T-helper 22 cell (primary cell): ENCODE results near the gene LRFN3.
"Not testable (repeated sequence)": the region's sequence is repeated elsewhere in the genome, so short reads cannot be mapped to it uniquely, and the experiment has no call there.

Source experiments
- DNase-seq: peaks from one replicate; pipeline ENCODE4 v3.0.0-alpha.2; 2020; ENCODE audit warnings: low read depth

LRFN3 gene

DNA sequence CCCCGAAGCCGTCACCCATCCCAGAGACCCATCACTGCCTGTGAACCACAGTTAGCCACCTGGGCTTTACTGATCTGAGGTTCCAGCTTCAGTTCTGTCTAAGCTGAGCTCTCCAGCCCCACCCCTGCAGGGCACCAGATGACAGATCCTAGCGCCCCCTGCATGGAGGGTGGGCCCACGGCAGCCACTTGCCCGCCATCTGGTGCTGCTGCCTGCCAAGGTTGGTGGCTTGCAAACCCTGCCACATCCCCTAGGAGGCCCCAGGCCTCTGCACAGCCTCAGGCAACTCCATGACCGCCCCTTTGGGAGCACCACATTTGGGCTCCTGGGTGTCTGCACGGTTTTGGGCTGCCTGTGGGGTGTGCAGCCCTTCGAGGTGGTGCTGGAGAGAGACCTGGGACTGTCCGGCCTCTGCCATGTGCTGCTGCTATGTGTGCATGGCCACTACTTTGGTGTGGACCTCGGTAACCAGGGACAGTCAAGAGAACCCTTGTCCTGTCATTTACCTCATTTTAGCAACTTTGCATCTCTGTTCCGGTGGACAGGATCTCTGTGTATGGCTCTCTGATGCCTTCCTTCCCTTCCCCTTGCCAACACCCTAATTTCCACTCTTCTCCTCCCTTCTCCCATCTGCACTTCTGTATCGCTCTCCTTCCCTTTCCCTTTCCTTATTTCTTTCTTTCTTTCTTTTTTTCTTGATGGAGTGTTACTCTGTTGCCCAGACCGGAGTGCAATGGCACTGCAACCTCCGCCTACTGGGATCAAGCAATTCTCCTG, 41.5 kb downstream of the LRFN3 start:
- DNase-seq, result no peak

DNA sequence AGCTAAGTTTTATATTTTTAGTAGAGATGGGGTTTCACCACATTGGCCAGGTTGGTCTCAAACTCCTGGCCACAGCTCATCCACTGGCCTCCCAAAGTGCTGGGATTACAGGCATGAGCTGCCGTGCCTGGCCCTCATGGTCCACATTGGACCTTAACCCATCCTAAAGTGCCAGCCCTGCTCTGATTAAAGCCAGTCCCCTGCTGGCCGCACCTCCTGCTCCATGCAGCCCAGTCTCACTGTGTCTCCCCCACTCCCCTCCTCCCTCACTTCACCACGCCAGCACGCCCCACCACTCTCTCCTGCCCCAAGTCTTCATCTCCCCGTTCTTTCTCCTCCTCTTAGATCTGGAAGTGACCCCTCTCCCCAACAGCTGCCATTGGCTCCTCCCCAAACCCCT, 42.1 kb downstream of the LRFN3 start:
- DNase-seq, result no peak

DNA sequence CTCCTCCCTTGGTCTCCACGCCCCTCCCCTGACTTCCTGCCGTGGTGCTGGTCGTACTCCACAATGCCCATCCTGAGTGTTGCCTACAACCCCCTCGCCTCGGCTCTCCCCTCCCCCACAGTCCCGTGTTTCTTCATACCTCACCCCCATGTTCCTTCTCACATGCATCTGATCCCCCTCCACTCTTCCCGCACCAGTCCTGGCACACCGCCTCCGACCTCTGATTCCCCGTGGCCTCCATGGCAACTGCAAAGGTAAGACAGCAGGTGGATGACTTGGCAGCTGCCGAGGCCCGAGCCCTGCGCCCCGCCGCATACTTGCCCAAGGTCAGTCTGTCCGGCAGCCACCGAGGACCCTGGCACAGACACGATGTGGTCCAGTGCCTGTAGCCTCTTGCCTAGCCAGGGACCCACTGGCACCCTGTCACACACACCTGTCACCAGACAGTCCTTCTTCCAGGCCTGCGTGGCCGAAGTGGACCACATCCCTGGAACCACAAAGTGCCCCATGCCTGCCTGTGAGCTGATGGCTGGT, 42.7 kb downstream of the LRFN3 start:
- DNase-seq, result no peak

DNA sequence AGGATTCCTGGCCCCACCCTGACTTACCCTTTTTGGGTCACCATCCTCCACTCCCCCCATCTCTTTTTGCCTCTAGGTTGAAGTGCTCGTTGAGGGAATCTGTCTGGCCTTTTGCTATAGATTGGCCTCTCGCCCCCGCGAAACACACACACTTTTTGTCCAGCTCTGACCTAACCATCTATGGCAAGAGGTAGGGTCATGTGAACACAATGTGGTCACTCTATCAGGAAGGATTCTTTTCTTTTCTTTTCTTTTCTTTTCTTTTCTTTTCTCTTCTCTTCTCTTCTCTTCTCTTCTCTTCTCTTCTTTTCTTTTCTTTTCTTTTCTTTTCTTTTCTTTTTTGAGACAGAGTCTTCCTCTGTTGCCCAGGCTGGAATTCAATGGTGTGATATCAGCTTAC, 44.8 kb downstream of the LRFN3 start:
- not testable (repeated sequence) for DNase-seq

DNA sequence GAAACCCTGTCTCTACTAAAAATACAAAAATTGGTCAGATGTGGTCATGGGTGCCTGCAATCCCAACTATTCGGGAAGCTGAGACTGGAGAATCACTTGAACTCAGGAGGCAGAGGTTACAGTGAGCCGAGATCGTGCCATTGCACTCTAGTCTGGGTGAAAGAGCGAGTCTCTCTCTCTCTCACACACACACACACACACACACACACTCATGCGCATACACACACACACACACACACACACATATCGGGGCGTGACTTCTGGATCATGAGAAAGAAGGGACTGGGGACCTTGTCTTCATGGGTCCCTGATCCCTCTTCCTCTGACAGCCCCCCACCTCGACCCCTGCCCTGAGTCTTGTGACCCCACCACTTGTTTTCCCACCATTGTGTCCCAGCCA, 47.0 kb downstream of the LRFN3 start:
- DNase-seq, result no peak

DNA sequence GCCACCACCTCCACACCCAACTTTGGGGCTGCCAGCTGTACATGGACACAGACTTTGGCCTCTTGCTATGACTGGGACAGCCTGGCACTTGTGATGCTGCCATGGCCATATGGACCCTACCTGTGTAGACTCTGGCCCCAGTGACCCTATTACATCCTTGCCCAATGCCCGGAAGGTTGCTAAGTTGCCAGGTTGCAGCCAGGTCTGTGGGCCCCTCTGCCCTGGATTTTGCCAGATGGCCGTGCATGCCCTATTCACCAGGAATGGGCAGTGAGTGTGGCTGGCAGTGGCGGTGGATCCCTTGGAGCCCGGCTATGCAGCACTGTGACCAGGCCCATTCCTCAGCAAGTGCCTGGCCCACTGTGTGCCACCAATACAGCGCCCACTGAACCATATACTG, 49.9 kb downstream of the LRFN3 start:
- no peak for DNase-seq

DNA sequence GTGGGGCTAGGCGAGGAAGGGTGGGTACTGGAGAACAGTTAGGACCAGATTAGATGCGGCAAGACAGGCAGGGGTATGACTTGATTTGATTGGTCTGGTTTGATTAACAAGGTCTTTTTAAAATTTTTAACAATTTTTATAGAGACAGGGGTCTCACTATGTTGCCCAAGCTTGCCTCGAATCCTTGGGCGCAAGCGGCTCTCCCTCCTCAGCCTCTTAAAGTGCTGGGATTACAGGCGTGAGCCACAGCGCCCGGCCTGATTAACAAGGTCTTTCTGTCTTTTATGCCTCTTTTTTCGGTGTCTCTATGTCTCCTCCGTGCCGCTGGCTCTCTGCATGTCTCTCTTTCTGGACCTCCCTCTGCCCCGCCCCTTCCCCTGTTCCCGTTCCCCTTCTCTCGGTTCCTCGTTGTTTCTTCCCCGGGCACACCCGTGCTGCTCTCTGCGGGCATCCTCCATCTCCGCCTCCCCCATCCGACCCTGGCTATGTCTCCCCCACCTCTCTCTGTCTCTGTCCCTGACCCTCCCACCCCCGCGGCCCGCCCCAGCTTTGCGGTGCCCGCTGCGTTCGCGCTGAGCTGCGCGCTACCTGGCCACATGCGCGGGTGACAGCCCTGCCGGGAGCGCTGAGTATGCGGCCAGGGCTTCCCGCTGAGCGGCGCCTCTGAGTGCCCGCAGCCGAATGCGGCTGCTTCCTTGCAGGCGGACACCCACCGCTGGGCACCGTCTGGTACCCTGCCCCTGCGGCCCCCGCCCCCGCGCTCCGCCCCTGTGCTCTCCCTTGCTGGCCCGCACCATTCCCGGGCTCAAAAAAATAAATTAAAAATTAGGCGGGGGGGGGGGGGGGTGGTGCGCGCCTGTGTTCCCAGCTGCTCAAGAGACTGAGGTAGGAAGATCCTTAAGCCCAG, 50.7 kb downstream of the LRFN3 start:
- DNase-seq, result no peak

DNA sequence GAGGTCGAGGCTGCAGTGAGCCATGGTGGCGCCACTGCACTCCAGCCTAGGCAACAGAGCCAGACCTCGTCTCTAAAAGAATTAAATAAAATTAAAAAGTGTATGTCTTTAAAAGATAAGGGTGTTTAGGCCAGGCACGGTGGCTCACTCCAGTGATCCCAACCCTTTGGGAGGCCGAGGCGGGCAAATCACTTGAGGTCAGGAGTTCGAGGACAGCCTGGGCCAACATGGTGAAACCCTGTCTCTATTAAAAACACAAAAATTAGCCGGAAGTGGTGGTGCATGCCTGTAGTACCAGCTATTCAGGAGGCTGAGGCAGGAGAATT, 51.4 kb downstream of the LRFN3 start:
- DNase-seq, result no peak

DNA sequence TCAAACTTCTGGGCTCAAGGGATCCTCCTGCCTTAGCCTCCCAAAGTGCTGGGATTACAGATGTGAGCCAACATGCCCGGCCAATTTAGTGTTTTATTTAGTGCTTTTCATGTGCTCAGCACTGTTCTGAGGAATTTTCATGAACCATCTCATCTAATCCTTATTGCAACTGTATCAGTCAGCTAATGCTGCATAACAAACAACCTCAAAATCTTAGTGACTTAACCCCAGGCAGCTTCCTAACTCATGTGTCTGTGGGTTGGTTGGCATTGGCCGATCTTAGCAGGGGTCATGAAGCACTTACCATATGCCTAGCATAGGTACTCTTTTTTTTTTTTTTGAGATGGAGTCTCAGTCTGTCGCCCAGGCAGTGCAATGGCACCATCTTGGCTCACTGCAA, 52.6 kb downstream of the LRFN3 start:
- DNase-seq, result no peak

DNA sequence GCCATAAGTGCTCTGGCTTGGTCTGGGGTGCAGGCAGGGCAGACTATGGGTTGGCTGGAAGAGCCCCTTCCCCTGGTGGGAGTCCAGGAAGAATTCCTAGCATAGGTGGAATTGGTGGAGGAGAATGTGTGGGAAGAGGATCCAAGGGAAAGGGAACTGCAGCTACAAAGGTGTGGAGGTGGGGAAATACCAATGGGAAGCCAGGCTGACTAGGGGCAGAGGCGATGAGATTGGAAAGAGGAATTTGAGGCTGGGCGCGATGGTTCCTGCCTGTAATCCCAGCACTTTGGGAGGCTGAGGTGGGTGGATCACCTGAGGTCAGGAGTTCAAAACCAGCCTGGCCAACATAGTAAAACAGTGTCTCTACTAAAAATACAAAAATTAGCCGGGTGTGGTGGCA, 54.0 kb downstream of the LRFN3 start:
- DNase-seq, result no peak

DNA sequence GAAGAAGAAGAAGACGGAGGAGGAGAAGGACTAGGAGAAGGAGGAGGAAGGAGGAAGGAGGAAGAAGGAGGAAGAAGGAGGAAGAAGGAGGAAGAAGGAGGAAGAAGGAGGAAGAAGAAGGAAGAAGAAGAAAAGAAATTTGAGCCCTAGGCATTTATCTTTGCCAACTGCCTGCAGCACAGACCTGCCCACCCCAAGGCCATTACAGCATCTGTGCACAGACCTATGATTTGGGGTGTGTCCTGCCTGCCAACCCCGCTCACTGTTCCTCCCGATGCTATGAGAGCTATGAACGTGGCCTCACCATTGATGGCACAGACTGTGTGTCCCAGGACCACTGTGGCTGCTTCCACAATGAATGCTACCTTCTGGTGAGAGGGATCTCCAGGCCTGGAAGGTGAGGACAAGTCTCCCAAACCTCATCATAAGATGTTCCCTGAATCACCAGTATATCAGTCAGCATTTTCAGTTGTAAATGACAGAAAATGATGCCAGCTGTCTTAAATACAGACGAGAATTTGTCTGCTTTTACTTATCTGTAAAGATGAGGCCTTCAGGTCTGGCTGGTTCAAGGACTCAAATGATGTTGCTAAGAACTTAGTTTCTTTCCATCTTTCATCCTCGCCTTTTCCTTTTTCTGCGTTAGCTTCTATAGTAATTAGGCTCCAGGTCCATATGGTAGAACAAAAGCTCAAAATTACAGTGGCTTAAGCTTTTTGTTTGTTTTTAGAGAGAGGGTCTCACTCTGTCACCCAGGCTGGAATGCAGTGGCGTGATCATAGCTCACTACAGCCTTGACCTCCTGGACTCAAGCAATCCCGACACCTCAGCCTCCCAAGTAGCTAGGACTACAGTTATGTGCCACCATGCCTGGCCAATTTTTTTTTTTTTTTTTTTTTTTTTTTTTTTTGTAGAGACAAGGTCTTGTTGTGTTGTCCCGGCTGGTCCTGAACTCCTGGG, 54.9 kb downstream of the LRFN3 start:
- no peak for DNase-seq

DNA sequence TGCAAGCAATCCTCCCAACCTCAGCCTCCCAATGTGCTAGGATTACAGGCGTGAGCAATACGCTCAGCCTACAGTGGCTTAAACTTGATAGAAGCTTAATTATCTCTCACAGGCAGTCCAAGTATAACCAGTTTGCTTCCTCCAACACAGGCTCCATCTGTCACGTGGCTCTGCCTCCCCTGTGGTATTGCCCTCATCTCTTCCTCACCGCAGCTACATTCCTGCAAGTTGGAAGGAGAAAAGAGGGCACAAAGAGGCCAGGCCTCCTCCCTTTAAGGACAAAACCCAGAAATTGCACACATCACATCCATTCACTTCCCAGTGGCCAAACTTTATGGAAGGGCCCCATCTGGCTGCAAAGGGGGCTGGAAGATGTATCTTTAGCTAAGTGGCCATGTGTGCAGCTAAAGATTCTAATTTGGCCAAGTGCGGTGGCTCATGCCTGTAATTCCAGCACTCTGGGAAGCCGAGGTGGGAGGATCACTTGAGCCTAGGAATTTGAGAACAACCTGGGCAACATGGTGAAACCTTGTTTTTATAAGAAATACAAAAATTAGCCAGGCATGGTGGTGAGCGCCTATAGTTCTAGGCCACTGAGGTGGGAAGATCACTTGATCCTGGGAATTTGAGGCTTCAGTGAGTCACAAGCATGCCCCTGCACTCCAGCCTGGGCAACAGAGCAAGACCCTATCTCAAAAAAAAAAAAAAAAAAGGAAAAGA, 55.7 kb downstream of the LRFN3 start:
- DNase-seq, result no peak

DNA sequence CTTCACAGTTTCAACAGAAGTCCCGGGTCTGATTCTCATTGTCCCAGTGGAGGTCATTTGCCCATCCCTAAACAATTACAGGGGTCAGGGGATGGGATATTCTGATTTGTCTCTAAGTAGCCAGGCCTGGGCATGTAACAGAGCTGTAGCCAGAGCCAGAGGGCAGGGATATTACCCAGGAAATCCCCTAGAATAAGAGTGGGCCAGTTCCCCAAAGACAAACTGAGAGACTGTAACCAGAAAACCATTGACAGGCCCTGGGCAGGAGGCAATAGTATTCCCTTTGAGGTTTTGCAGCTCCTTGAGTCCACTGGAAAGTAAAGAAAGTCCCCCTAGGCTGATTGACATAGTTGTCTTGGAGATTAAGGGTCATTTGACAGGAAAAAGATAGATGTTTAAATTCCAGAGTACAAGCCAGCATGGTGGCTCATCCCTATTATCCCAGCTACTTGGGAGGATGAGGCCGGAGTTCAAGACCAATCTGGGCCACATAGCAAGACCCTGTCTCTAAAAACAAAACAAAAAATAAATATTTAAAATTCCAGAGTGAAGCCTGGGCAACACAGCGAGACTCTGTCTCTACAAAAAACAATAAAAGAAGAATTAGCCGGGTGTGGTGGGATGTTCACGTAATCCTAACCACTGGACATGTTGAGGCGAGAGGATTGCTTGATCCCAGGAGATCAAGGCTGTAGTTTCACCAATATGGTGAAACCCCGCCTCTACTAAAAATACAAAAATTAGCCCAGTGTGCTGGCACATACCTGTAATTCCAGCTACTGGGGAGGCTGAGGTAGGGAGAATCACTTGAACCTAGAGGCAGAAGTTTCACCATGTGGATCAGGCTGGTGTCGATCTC, 57.0 kb downstream of the LRFN3 start:
- DNase-seq, result no peak

DNA sequence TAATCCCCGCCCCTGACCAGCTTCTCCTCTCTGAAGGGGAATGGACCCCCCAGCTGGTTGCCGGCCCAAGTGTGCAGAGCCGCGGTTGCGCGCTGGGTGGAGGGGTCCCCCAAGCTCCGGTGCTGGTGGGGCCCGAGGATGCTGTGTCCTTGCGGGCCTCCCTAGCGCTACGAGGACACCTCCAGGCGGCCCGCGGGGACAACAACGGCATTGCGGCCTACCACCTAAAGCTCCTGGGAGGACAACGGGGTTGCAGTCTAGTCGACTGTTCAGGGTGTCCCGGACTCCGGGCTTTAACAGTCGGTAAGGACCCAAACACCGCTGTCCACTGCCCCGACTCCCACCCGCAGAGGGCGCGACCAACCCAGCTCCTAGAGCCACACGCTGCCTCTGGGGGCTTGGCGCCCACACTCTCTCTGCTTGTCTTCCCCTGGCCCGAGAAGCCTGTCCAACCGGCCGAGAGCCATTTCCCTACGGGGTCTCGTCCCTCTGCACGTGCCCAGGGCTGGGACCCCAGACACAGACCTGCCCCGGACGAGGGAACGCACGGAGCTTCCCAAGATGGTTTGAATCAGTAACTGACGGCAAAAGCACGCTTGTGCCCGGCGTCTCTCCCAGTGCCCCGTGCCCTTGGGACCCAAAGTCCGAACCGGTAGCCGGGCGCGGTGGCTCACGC, 57.9 kb downstream of the LRFN3 start:
- DNase-seq, result no peak
